GM21786 (cell line): ENCODE data around the gene GNAO1.

Experiments
- ATAC-seq: cut with Tn5 transposase; IDR thresholded peaks from one replicate; pipeline ENCODE4 v1.9.1; 2021; ENCODE audit not compliant: unreplicated experiment

Gene GNAO1

GRCh38 chr16:56263711-56264608 lies 72.7 kb downstream of the GNAO1 start:
- ATAC-seq: no peak

GRCh38 chr16:56264609-56264972 lies 73.3 kb downstream of the GNAO1 start:
- no peak for ATAC-seq

GRCh38 chr16:56265184-56265583 lies 73.9 kb downstream of the GNAO1 start:
- ATAC-seq: no peak

DNA sequence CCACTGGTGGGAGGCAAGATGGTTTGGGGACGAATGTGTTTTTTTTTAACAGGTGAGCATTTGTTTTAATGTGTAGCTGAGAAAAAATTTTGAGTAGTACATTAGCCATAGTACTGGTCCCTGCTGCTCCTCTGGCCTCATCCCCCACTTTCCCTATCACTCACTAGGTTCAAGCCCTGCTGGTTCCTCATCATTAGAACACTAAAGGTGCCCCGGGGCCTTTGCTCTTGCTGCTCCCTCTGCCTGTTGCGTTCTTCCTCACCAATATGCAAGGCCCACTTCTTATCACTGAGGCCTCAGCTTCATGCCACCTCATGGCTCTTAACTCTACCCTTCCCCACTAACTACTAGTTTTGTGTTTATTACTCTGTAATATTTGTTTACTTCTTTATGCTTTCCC lies 74.5 kb downstream of the GNAO1 start:
- ATAC-seq: no peak

- ATAC-seq: no peak
Measured at GRCh38 chr16:56266641-56267607, 75.6 kb downstream of the GNAO1 start.

DNA sequence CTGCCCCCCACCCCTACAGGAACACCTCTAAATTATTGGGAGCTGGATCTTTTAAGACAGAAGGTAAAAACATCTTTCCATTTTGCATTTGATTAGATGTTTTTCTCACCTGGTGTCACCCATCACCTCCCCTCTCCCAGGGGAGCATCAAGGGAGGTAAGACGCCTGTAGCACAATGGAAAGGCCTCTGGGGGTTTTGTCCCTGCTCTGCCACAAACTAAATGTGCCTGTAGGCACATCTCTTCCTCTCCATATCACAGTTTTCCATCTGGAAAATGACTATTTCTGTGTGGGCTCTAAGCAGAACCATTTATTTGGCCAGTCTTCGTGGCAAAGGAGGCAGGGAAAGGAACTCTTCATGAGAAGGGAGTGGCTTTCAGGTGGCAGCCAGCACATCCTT lies 76.6 kb downstream of the GNAO1 start:
- ATAC-seq: no peak

- no peak for ATAC-seq
Measured at GRCh38 chr16:56268799-56269198, 77.5 kb downstream of the GNAO1 start.

DNA sequence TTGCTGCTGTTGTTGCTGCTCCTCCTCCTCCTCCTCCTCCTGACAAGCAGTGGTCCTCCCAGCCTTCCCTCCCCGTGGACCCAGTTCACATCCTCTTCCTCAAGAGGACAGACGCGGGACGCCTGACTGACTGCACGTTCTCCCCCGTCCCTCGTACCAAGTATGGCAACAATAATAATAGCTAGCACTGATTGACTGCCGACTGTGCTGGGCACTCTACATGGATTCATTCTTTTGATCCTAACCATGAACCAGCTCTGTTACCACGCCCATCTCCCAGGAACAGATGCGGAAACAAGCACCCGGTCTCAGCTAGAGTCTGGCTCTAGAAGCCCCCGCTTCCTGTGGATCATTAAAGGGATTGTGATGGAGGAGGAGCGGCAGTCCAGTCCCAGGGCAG lies 78.0 kb downstream of the GNAO1 start:
- no peak for ATAC-seq

- ATAC-seq: no peak
Measured at GRCh38 chr16:56269811-56270684, 78.8 kb downstream of the GNAO1 start.

GRCh38 chr16:56270828-56271227 lies 79.5 kb downstream of the GNAO1 start:
- ATAC-seq: no peak

- no peak for ATAC-seq
Measured at GRCh38 chr16:56272583-56272894, 81.2 kb downstream of the GNAO1 start.

DNA sequence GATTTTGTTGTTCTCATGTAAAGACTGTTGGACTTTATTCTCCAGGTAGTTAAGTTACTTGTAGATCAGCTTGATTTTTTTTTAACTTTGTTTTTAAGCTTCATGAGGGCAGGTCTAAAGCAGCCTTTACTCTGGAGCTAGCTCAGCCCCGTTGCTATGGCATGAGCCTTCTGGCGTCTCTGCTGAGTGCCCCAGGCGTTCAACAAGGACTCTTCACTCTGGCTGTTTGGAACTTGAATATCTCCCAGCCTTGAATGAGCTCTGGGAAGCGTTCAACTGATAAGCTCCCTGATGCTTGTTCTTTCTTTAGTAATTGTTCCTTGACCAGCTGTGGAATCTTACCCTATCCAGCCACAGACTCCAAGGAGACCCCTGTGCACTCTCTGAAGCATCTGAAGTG lies 82.3 kb downstream of the GNAO1 start:
- ATAC-seq: no peak

GRCh38 chr16:56274369-56274768 lies 83.1 kb downstream of the GNAO1 start:
- ATAC-seq: no peak

DNA sequence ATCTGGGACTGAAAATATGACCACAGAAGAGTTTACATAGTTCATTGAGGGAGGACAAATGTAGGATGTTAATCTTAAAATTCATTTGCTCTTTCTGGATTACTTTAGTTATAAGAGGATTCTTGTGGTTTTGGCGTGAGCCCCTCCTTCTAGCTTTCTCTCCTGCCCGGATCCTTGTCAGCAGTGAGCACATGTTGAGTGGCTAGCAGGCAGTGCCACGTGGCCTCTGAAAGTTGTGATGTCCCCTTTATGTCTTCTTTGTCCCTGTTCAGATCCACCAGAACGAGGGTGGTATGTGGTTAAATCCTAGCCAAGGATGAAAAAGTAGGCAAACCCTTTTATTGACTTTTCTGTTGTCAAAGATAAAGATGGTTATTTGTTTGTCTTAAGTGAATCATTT lies 83.8 kb downstream of the GNAO1 start:
- no peak for ATAC-seq

- no peak for ATAC-seq
Measured at GRCh38 chr16:56275801-56276200, 84.5 kb downstream of the GNAO1 start.

DNA sequence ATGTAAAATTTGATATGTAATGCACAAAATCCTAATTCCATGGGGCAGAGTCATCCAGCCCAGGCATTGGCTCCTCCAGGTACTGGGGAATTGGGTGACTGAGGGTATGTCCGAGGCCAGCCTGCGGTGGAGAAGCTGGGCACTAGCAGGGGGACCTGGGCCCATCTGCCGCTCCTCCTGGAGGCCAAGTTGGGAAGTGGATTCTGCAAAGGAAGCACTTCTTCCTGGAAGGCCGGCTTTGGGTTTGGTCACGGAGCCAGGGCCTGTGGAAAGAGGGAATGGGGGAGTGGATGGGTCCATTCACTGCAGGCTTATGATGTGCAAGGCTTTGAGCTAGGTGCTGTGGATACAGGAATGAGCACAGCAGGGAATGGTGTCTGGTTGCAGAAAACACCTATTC lies 85.8 kb downstream of the GNAO1 start:
- no peak for ATAC-seq

DNA sequence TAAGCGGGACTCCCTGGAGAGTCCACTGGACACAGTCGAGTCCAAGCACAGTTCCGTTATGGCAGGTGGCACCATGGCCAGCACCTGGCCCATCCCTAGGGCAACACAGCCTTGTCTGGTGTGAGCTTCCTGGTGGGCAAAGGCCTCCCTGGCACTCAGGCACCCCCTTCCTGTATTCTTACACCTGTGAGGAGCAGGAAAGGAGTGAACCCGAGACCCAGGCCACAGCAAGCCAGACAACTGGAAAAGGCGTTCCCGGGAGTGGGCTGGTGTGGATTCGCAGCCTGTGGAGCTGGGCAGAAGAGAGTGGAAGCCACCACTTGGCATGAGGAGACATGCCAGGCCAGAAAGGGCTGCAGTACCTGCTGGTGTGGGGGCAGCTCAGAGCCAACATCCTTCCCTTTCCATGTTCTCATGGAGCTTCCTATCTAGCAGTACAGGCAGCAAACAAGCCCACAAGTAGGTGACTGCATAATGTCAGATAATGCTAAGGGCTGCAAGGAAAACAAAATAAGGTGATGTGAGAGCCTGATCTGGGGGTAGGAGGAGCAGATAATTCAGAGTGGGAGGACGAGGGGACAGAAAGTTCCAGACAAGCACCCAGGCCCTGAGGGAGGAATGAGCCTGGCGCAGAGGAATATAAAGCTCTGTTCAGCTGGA lies 87.0 kb downstream of the GNAO1 start:
- ATAC-seq: no peak

DNA sequence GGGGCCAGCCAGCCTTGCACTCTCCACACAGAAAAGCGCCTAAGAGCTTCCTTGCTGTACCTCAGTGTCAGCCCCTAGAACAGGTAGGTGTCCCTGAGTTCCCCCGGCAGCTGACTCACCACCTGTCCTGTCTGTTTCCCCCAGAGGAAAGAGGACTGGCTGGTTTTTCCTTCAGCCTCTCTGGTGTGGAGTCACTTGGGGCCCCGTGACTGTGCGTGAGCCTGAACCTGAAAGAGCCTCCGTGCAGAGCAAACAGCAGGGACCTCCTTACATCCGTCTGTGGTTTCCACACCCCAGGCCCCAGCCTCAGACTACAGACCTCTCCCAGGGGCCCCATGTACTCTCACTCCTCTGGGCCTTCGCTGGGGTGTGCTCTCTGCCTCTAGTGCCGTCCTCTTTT lies 87.8 kb downstream of the GNAO1 start:
- no peak for ATAC-seq

DNA sequence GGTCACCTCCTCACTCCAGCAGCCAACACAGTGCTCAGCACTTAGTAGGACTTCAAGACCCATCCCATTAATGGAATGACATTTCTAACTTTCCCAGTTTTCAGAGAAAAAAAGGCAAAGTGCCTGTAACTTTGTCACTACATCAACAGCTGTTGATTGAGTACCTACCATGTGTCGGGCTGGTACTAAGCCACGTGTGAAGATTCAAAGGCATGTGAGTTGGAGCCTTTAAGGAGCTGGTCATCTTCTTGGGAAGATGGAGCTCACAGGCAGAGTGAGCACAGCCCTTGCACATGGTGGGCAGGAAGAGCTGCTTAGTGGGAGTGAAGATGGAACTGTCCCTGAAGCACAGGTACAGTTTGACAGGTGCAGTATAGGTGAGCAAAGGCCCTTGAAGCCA lies 88.6 kb downstream of the GNAO1 start:
- no peak for ATAC-seq

DNA sequence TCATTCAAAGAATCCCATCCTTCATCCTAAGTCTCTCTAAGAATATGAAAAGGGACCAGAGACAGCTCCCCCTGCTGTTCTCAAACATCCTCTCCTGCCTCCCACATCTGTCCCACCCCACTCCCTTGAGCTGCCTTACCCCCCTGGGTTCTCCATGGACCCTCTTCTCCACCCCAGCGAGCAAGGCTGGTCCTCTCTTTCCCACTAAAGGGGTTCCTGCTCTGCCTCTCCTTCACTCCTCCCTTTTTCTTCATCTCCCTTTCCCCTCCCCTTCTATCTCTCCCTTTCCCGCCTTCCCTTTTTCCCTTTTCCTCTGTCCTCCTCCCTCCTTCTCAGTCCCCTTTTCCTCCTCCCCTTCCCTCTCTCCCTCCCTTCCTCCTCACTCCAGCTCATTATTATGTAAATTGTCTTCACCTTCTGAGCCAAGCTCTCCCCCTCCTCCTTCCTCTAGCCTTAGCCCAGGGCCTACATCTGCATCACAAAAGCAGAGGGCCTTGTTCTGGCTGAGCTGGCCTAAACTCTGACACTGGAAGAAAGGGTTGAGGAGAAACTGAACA lies 90.0 kb downstream of the GNAO1 start:
- no peak for ATAC-seq
